HG02759 (cell line): ENCODE measurements around the gene PCTP.
A peak's percentile ranks its signal among the peaks of the same experiment; 100 is the strongest.

Experiments used
- ATAC-seq: cut with Tn5 transposase; IDR thresholded peaks from one replicate; pipeline ENCODE4 v1.9.1; 2021; ENCODE audit warnings: mild to moderate bottlenecking, moderate library complexity; ENCODE audit not compliant: unreplicated experiment

The PCTP gene

DNA sequence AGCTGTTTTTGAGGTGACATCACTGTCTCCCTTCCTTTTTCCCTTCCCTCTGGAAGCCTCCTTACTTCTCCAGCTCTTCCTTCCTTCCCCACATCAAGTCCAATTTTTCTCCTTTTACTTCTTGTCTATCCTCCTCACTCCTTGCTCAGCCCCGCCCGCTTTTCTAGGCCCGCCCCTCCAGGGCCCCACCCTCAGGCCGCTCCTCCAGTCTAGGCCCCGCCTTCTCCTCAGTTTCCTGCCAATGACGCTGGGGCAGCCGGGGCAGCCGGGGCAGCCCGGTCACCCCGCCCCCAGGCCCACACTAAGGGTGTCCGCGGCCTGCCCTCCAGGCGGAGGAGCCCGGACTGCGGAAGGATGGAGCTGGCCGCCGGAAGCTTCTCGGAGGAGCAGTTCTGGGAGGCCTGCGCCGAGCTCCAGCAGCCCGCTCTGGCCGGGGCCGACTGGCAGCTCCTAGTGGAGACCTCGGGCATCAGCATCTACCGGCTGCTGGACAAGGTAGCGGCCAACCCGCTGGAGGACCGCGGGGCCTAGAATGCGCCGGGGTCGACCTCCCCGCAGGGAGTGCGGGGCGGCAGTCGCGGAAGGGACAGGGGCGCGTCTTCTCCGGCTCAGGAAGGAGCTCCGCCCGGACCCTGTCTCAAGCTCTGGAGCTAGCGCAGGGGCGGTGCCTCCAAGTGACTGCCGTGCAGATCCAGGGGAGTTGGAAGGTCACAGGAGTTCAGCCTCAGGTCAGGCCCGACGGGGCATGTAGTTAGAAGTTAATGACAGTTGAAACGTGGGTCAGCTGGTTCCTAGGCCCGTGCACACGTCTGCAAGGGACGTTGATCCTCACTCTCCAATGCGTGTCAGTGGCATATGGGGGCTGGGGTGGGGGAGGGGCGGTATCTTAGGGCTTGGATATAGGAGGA lies at the start of gene PCTP:
Gene PCTP, plus strand, starts transcription at position 302 of the 908 bp plus-strand sequence. Its CDS starts 53 bp downstream, at position 355.
- ATAC-seq: peak; percentile 99

DNA sequence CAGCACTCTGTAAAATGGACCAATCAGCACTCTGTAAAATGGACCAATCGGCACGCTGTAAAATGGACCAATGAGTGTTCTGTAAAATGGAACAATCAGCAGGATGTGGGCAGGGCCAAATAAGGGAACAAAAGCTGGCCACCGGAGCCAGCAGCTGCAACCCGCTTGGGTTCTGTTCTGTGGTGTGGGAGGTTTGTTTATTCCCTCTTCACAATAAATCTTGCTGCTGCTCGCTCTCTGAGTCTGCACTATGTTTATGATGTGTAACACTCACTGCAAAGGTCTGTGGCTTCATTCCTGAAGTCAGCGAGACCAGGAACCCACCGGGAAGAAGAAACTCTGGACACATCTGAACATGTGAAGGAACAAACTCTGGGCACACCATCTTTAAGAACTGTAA lies 48.7 kb upstream of the PCTP start:
- no peak for ATAC-seq

DNA sequence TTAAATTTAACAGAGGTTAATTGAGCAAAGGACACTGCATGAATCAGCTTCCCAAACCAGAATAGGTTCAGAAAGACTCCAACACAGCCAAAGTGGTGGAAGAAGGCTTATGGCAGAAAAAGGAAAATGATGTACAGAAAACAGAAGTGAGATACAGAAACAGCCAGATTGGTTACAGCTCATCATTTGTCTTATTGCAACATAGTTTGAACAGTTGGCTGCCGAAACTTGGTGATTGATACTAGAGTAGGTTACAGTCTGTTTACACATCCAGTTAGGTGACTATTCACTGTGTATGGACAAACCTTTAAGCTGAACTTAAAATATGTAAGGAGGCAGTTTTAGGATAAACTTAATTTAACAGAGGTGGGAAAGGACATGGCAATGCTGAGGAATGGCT lies 46.5 kb upstream of the PCTP start:
- no peak for ATAC-seq

DNA sequence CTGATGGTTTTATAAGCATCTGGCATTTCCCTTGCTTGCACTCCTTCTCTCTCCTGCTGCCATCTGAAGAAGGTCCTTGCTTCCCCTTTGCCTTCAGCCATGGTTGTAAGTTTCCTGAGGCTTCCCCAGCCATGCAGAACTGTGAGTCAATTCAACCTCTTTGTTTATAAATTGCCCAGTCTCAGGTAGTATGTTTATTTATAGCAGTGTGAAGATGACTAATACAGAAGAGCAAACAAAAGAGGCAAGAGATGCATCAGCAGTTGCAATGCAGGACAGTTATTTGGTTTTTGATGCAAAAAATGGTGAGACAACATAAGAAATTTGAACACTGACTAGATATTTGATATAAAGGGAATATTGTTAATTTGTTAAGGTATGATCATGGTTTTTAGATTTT lies 45.0 kb upstream of the PCTP start:
- ATAC-seq: peak; percentile 62

DNA sequence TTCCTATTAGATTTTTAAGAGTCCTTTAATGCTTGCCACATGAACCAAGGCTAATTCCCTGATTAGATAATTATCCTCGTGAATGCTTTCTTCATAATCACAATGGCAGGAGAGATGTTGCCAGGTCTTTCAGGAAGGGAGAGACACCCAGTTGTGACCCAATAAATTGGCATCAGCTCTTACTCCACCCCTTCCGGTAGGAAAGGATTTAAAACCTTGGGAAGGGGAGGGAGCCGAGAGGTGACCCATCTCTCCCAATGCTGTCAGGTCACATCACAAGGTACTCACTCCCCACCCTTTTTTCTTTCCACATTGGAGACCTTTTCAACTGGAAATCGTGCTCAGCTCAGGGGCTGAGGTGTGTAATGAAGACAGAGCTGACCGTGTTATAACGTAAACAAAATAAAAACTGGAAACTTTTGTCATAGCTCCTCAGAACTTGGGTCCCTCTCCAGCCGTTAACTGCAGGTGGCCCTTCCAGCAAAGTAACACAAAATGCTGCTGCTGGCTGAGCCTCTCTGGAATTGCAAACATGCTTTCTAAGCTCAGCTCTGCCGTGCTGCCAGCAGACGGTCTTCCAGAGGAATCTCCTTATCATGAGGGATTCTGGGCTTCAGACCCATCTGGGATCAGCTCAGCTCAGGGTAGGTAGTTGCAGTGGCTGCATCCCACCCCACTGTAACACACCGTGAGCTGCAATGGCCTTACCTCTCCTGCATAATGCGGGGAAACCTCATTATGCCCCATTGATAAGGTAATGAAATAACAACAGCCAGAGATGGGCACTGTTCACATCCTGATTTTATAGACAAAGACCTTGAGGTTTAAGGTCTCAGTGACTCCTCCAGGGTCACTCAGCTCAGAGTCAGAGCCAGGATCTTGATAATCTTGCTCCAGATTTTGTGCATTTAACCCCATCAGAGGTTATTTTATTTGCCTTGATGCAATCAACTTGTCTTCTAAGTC lies 43.8 kb upstream of the PCTP start:
- ATAC-seq: no peak

DNA sequence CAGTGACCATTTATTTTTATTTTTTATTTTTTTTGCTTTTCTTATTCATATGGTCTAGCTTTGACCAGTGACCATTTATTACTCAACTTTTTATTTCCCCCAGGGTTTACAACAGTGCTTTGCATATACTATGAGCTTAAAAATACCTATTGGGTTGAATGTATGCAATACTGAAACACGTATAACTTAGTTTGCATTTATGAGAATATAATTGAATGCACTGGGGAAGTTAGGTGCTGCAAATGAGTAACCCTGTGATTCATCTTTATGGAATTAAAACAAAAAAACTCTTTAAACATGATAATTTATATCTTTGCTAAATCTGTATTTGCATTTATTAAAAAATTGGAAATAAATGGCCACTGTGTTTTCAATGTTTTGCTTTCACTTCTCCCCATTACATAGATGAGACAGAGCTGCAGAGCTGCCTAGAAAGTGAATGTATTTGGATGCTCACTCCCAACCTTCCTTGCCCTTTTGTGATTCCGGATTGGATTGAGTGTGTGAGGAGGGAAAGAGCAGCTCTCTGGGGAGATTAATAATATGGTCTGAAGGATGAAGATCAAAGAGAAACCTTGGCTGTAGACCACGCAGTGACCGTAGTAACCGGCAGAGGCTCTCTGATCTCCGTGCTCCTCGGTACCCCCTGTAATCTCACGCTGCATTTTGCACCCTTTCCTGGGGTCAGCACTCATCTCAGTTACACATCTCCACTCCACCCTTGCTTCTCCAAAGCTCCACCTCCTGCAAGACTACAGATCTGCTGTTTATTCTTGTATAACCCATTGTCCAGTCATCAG lies 42.5 kb upstream of the PCTP start:
- ATAC-seq: no peak

DNA sequence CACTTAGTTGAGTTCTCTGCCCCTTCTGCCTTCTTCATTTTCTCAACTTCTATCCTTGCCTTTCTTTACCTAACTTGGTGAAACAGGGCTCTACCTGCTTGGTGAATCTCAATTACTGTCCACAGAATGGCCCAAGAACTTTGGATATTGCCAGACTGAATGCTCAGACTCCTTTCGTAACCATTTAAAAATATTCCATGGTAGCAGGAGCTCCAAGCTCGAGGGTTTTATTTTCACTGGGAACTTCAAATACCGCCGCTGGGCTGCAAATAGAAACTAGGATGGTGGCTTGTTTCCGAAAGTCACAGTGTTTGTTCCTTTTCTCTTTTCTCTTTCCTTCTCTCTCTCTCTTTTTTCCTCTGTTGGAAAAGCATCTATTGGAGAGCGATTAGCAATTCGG lies 41.4 kb upstream of the PCTP start:
- no peak for ATAC-seq

DNA sequence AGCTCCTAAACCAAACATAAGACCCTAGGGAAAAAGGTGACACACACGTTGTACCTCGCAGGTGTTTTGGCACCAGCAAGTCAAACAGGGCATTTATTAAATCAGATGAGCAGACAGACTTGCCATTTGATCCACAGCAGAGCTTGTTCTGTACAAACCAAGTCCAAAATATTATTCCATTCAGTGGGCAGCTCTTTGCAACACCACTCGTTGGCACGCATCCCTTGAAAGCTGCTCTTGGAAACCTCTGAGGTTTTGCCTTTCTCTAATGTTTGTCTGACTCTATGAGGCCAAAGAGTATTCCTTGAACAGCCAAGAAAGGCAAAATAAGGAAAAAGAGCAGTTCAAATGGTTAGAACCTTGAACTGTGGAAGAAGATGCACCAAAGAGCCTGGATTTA lies 40.9 kb upstream of the PCTP start:
- ATAC-seq: no peak

DNA sequence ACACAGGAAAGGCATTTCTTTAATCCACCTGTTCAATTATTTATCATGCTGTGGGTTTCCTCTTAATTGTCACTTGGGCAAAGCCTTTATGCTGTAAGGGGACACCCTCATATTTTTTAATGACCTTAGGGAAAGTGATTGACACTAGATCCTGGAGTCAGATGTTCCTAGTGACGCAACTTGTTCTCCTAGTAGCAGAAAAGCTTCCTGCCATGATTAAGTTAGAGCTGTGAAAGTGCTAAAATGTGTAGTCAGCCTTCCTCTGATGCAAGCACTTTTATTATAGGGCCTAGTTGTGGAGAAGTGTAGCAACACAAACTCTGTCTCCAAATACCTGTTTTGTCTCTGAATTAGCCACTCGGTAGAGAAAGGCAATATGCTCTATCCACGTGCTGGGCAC lies 40.4 kb upstream of the PCTP start:
- no peak for ATAC-seq

DNA sequence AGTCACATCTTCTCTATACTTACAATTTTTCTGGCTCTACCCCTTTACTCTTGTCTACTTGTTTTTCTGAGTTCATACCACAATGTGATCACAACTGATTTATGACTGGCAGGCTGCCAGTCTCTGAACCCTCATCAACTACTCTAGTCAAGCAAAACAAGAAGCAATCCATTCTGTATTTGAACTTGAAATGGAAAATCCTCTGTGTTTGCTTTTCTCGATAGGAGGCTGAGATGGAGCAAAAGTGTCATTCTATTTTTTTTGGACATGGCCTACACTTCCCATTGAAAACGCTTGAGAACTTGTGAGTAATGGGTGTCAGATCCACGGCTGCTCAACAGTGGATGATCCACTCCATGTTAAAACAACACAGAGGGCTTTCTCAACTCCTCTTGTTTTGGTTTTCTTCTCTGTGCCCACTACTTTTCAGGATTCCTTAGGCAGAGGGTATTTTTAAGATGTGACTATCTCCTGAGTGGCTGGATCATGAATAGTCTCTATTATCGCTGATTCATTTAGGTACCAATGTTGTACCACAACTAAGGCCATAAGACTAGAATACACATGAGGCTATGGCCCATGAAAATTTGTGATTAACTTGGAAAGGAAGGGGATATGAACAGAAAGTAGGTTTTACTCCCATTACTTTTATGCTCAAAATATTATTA lies 39.9 kb upstream of the PCTP start:
- no peak for ATAC-seq

DNA sequence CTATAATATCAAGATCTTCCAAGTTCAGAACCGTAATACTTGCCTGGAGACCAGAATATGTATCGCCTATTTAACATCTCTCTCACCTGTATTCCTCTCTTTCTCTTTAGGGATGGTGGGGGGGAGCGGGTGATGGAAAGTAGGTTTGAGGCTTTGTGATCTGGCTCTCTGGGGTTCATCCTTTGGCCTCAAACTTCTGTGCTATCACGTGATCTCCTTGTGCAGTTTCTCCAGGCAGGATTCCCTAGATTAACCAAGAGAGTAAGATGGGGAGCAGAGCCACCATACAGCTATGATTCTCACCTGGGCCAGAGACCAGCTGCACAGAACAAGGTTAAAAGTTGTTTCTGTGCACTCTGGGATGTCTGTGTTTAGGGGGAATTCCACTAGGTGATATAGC lies 33.4 kb upstream of the PCTP start:
- no peak for ATAC-seq

DNA sequence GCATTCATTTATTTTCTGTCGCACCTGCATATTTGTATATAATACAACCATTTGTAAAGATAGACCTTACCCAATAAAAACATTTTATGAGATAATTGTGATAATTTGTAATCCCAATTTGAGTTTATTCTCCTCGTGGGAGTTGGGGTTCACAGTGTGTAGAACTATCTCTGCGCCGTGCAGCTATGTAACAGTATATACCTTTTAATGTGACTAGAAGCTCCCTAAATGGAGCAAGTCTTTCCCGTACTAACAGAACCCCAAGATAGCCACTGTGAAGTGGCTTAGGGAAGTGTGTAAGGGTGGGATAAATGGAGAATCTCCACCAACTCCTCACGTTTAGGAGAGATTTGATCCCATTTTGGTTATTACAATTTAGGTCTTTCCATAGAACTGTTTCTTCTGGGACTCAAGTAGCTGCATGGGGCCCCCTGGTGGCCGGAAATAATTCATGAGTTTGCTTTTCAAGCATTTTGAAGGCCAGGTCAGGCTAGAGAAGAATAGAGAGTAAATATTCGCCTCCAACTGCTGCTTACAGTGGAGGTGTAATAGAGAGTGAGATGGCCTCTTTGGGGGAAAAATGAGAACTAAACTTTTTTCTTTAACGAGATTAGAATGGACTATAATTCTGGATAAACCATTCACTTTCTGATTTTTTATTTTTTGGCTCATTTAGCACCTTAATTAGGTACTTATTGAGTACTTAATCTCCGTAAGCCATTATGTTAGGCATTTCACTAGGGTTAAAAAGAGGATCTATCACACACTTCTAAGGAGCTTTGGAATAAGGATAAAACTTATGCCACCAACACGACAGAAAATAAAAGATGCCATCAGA lies 32.7 kb upstream of the PCTP start:
- ATAC-seq: no peak

DNA sequence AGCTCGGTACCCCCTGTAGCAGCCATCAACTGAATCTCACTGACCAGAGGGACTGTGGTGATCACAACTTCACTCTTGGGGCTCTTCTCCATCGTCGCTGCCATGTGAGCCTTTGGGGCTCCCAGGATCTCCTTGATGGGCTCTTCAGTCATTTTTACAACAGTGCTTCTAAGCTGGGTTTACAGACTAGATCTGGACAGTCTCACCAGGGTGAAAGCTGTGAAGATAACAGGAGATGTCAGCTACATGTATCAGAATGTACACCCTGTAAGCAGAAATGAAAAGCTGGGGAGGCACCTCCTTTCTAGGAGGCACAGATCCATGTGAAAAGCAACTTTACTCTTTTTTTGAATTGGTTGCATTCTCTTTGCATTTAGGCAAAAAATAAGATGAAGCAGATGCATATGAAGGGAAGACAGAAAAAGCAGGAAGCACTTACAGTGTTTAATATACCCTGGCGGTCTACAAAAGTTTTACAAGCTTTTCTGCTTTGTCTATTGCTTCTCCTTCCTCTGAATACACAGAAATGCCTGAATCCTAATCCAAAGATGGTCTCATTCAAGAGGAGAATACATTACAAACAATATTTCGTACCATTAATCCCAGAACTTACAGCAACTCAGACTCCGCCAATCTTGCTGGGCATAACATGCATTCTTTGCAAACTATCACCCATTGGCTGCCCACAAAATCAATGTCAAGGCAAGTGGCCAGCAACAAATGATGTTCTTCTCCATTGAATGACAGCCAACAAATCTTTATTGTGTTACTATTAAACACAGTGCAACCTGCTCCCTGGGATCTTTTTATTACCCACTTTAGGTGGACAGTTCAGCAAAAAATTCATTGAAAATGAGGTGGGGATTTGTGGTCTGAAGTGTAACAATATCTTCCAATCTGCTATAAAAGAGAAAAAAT lies 29.7 kb upstream of the PCTP start:
- ATAC-seq: no peak

DNA sequence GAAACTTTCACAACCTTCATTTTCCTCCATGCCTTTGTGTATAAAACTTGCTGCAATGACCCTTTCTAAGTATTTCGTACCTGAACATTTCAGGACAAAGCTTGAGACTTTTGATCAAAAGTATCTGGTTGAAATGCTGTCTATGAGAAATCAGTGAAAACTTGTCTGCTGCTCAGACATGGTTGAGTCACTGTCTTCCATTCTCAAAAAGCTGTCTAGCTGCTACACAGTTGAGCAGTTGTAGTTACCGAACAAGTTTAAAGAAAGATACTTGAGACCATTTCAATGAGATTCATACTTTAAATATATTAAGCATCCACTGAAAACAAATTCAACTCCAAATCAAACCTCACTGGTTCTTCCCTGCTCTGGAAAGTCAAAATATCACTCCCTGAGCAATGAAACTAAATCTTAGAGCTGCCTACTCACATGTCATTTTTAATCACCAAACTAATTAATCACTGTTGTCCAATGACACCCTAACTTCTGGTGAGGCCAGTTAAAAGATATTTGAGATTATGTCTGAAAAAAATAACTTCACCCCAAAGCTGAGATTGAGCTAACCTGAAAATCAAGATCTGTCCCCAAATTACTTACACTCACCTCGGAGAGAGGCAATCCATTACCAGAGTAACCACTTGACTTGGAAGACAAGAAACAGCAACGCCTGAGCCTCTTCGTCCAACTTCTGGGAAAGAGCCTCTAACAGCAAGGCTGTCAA lies 28.7 kb upstream of the PCTP start:
- ATAC-seq: no peak

DNA sequence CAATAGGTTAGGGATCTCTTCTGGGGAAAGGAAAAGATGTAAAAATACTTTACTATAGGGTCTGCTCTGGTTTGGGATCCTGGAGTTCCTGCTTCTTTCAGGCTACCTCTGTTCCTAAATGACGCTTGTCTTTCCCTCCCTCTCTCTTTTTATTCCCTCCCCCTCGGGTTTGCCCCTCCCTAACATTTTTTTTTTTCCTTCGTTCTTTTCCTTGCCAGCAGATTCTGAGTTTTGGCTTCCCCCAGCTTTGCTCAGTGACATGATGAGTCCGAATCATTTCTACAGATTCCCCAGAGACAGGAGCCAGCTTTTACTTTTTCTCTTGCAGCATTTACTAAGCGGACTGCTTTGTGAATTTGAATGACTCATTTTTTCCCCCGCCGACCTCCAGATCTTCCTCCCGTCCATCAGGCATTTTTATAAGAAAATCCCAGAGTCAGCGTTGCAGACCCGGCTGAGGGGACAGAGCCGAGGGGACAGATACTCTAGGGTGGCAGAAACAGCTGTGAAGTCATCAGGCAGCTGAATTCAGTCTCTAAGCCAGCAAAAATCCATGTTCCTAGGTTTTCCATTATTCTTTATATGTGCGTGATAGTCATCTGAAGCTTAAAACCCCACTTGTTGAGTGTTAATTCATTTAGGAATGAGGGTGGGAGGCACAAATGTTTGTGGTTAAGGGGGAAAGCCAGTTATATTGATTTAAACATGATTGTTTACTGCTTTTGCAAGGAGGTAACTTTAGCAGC lies 27.9 kb upstream of the PCTP start, which contains the start of gene TMEM100:
Gene TMEM100, minus strand, starts transcription at position 123 of the 746 bp plus-strand sequence. CDS start 1,794 bp downstream, outside the sequence.
- ATAC-seq: no peak

DNA sequence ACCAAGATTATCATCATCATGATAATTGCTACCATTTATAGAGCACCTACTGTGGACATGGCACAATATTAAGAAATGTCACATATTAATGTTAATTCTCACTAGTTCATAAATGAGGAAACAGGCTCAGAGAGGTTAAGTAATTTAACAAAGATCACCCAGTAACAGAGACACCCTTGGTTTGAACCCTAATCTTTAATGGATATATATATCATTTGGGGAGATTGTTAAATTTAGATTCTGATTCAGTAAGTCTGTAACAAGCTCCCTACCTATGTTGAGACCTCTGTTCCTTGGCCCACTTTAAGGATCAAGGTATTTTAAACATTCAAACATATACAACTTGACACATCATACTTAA lies 27.4 kb upstream of the PCTP start:
- ATAC-seq: no peak

DNA sequence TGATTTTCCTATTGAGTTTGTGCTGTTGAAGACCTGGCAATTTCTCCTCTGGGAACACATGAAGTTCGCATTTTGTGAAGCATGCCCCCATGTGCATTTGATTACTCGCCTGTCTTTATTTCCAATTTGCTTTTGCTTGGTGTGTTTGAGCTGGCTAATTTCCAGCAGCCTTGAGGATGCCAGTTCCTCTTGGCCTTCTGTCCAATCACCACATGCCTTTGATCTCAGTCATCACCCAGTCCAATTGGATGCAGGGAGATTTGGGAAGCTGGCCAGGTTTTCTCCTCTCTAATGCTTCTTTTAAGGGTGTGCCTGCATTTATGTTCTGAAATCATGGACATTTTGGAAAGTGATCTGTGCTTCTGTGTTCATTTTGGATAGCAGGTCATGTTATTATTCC lies 24.4 kb upstream of the PCTP start:
- ATAC-seq: no peak
